Spinal cord (tissue), 10 donors: ENCODE results near the gene PTPRG. TPM values are rescaled to one million over a fixed set of nuclear protein-coding genes. Genes with fewer than 3 reads are reported as not detected.
A peak's percentile ranks its signal among the peaks of the same experiment; 100 is the strongest.

Experiments
- DNase-seq, 6 donors: peaks; one replicate each; pipeline versions ENCODE4 v3.0.0 to v3.0.0-alpha.2; 2013 to 2015; ENCODE audit warnings: low spot score in 6 of 6, low read depth in 4 of 6
- H3K27ac ChIP-seq: one replicate; pipeline ENCODE4 v1.5.1; 2013; ENCODE audit warnings: low read depth, low read length, control low read depth
- H3K27me3 ChIP-seq: one replicate; pipeline ENCODE4 v1.6.1; 2013; ENCODE audit warnings: low read length; ENCODE audit not compliant: control insufficient read depth, insufficient read depth
- H3K36me3 ChIP-seq: one replicate; pipeline ENCODE4 v1.6.1; 2013; ENCODE audit warnings: low read length; ENCODE audit not compliant: control insufficient read depth, insufficient read depth
- H3K4me1 ChIP-seq: one replicate; pipeline ENCODE4 v1.6.1; 2013; ENCODE audit warnings: low read length; ENCODE audit not compliant: control insufficient read depth, insufficient read depth
- H3K4me3 ChIP-seq: one replicate; pipeline ENCODE4 v1.5.1; 2013; ENCODE audit warnings: low read depth, low read length, control low read depth
- H3K9me3 ChIP-seq: one replicate; pipeline ENCODE4 v1.6.1; 2013; ENCODE audit warnings: low read length; ENCODE audit not compliant: control insufficient read depth, insufficient read depth
- WGBS: methylation state at CpG from one replicate; pipeline ENCODE4 v1.1.5; 2013; ENCODE audit warnings: missing lambda C conversion rate; ENCODE audit not compliant: insufficient coverage; 5-methylcytosine and 5-hydroxymethylcytosine counted together
- polyA plus RNA-seq, 2 donors: library from polyadenylated mRNA; unstranded; fragments of 120-200 nt; gene quantifications; one replicate each; pipeline ENCODE4 v1.2.1, GENCODE V29; 2013; ENCODE audit not compliant: insufficient read length in 2 of 2
- total RNA-seq, 2 donors: library from RNA; depleted of rRNA in 1 of 2; stranded (reverse); fragments of 120-200 nt in 1 of 2; fragments of >200 nt in 1 of 2; gene quantifications; one replicate each; pipeline versions ENCODE4 v1.2.3 to v1.2.4, GENCODE V29; 2013 to 2014
- donor health status: healthy.

PTPRG gene
- total and polyA plus RNA-seq, 4 donors, result 29.2 to 106 (median 60.2) TPM

DNA sequence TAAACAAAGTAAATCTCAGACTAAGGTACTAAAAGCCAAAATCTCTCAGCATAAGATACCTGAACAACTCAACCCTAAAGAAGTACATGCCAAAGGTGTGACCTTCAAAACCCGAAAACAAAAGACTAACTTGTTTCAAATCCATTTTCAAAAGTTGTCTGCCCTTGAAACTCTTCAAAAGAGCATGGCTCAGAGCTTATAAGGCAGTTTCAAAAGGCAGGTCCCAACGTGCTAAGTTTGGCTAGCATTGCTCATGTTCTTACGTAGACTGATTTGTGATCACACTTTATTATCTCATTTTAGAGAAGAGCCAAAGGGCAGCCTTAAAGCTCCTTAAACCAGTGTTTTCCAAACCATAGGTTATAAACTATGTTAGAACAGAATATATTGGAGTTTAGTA, 699.8 kb downstream of the PTPRG start:
- no peak overlapping the region for H3K4me3 ChIP-seq
- H3K27me3 ChIP-seq, result no peaks in the 10 kb centered on the region
- H3K36me3 ChIP-seq, result peaks cover 7% of the 10 kb centered on the region
- no peaks in the 10 kb centered on the region for H3K9me3 ChIP-seq
- no peak for DNase-seq
- H3K4me1 ChIP-seq, result no peaks in the 10 kb centered on the region
- no peak overlapping the region for H3K27ac ChIP-seq
- 78% methylated on average over 1 of the region's 3 CpGs for WGBS

DNA sequence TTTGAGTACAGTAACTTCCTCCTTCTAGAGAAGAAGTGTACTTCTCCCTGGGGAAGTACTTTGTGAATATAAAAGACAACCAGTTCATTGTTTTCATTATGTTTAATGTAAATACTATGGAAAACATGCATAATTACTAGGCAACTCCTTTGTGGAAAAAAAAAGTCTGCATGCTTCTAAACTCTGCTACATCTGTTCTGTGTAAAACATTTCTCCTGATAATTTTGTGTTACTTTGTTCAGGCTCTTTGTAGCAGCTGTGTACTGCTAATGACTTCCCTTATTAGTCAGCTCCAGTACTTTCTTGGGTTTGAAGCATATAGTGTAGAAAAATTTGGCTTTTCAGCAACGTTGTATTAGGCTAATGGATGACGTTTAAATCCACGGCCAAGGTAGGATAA, 700.4 kb downstream of the PTPRG start:
- no peaks in the 10 kb centered on the region for H3K9me3 ChIP-seq
- H3K4me3 ChIP-seq, result no peak overlapping the region
- peak in 1 of 6 donors; percentile 72 for DNase-seq
- no peaks in the 10 kb centered on the region for H3K4me1 ChIP-seq
- H3K36me3 ChIP-seq, result peaks cover 7% of the 10 kb centered on the region
- no peaks in the 10 kb centered on the region for H3K27me3 ChIP-seq
- no peak overlapping the region for H3K27ac ChIP-seq
- WGBS, result no CpG with 5 or more reads among the region's 3 CpGs

DNA sequence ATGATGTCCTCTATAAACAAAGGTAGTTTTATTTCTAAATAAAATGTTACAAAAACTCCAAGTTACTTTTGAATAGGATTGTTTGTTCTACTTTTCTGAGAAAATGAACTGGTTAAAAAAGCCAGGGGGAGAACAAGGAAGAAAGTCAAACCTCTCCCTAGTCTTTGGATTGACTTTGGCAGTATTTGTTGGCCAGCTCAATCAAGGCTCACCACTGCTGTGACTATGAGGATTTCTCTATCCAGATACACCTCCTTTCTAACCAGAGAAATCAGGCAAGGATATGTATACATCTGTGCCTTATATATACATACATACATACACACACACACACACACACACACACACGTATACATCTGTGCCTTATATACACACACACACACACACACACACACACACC, 704.2 kb downstream of the PTPRG start:
- WGBS, result no CpG with 5 or more reads among the region's 1 CpG
- H3K4me1 ChIP-seq, result no peaks in the 10 kb centered on the region

DNA sequence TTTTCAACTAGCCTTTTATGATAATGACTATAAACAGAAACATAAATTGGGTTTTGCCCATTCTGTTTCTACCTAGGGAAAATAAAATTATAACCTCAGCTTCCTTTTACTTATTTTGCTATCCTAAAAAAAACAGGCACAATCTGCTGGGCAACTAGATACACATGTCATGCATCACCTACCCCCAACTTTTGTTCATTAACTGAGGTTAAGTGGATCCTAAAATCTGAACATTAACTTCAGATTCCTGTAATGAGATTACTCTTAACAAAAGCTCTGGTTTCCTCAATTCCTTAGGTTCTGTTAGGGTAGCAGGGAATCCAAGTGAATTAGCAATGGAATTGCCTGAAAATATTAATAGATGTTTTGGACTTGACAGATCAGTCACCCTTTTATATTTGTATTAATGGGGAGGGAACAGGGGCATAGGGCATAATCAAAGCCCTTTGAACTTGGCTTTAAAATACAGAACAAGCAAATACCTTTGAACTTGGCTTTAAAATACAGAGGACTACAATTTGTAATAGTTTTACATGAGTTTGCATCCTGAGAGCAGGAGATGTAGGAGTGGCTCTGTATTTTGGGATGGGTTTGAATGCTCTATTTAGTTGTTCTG, 705.4 kb downstream of the PTPRG start:
- Histone ChIP-seq H3K9me3 (no peaks in the 10 kb centered on the region), H3K27me3 (no peaks in the 10 kb centered on the region), H3K4me1 (no peaks in the 10 kb centered on the region), H3K27ac (no peak overlapping the region), H3K4me3 (no peak overlapping the region), H3K36me3 (peaks cover 8% of the 10 kb centered on the region)
- DNase-seq, result no peak

More for the DNA sequence above, 704.2 kb downstream of the PTPRG start:
- no peaks in the 10 kb centered on the region for H3K9me3 ChIP-seq
- no peak overlapping the region for H3K4me3 ChIP-seq
- peaks cover 7% of the 10 kb centered on the region for H3K36me3 ChIP-seq
- H3K27me3 ChIP-seq, result no peaks in the 10 kb centered on the region
- no peak overlapping the region for H3K27ac ChIP-seq
- no peak for DNase-seq

DNA sequence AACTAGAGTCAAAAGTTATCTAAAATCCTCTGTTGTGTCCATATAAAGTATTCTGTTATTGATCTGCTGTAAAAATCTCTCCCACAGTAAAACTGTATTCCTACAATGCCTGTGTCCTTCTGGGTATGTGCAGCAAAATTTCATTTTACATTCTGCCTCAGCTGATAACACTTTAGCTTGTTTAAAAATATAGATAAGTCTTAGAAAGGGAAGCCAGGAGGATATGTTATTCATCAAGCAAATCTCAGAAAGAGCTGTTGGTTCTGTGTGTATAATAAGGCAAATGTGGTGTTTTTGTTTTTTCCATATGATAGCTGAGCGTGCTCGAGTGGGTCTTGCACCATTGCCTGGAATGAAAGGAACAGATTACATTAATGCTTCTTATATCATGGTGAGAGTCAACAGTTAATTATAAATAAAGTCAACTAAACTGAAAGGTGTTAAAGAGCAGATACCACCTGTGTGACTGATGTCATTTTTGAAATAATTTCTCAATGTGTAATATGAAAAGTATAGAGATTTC, 715.3 kb downstream of the PTPRG start:
- Histone ChIP-seq H3K4me3 (no peak overlapping the region), H3K4me1 (no peaks in the 10 kb centered on the region), H3K27ac (no peak overlapping the region), H3K36me3 (peaks cover 7% of the 10 kb centered on the region), H3K27me3 (no peaks in the 10 kb centered on the region), H3K9me3 (no peaks in the 10 kb centered on the region)
- peak in 1 of 6 donors; percentile 40 for DNase-seq
- no CpG with 5 or more reads among the region's 2 CpGs for WGBS

DNA sequence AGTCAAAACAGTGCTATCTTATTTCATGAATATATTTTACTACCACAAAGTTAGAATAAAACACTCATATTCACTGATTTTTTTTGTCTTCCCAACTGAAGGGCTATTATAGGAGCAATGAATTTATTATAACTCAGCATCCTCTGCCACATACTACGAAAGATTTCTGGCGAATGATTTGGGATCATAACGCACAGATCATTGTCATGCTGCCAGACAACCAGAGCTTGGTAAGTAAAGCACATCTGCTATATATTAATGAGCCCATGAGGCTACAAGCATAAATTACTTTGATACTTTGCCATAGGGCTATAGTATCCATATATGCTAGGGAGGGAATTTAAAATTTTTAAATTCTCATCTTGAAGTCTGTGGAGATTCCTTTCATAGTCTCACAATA, 716.1 kb downstream of the PTPRG start:
- Histone ChIP-seq H3K36me3 (peaks cover 3% of the 10 kb centered on the region), H3K27ac (no peak overlapping the region), H3K4me1 (no peaks in the 10 kb centered on the region), H3K4me3 (no peak overlapping the region), H3K9me3 (no peaks in the 10 kb centered on the region), H3K27me3 (no peaks in the 10 kb centered on the region)
- no CpG with 5 or more reads among the region's 3 CpGs for WGBS
- peak in 2 of 6 donors; percentile 46 to 71 for DNase-seq

DNA sequence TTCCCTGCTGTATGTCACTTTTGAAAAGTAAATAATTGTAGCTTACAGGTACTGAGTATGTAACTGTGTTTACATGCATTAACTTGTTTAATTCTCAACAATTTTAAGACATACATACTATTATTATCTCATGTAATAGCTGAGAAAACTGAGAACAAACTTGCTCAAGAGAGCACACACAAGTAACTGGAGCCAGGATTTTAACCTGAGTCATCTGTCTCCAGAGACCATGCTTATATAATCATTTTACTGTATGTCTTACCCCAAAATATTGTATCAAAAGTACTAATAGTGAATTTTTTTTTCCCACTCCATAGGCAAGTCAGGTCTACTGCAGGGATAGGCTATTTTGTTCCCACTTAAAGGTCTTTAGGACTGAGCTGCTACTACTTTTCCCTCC, 716.6 kb downstream of the PTPRG start:
- Histone ChIP-seq H3K27me3 (no peaks in the 10 kb centered on the region), H3K36me3 (no peaks in the 10 kb centered on the region), H3K4me3 (no peak overlapping the region), H3K27ac (no peak overlapping the region), H3K9me3 (no peaks in the 10 kb centered on the region), H3K4me1 (no peaks in the 10 kb centered on the region)
- no peak for DNase-seq

DNA sequence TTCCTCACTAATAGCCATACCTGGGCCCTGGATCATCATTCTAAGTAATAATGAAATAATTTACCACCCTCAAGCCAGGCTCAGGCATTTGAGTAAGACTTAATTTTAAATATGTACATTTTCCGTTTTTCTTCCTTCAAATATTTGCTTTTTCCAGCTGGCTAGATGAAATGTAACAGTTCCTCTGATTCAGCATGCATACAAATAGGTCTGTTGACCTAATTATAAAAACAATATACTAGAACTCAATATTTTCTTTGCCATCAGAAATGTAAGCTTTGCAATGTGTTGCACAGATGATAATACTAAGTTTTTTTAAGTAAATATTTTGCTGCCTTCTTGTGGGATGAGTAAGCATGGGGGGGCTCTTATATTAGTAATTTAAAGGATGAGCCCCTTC, 720.4 kb downstream of the PTPRG start:
- Histone ChIP-seq H3K27ac (no peak overlapping the region), H3K36me3 (no peaks in the 10 kb centered on the region), H3K9me3 (no peaks in the 10 kb centered on the region), H3K4me1 (no peaks in the 10 kb centered on the region), H3K27me3 (no peaks in the 10 kb centered on the region), H3K4me3 (no peak overlapping the region)
- no CpG with 5 or more reads among the region's 1 CpG for WGBS
- no peak for DNase-seq

DNA sequence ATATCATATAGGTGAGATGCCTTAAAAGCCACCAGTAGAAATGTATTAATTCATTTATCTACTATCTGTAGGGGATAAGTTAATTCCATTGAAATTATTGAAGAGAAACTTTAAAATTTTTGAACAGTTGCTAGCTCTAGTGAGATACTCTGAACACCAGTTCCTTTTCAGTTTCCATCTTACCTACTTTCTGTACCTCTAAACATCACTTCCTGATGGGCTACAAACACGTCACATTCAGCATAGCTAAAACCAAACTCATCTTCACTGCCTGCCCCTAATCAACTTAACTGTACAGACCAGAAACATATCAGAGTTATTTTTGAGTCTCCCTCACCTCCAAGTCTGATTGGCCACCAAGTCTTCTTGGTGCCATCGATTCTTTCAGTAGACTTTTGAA, 723.1 kb downstream of the PTPRG start:
- Histone ChIP-seq H3K9me3 (no peaks in the 10 kb centered on the region), H3K4me1 (no peaks in the 10 kb centered on the region), H3K27me3 (no peaks in the 10 kb centered on the region), H3K36me3 (no peaks in the 10 kb centered on the region), H3K4me3 (no peak overlapping the region), H3K27ac (no peak overlapping the region)
- no peak for DNase-seq
- WGBS, result 95% methylated on average over 2 of the region's 2 CpGs

DNA sequence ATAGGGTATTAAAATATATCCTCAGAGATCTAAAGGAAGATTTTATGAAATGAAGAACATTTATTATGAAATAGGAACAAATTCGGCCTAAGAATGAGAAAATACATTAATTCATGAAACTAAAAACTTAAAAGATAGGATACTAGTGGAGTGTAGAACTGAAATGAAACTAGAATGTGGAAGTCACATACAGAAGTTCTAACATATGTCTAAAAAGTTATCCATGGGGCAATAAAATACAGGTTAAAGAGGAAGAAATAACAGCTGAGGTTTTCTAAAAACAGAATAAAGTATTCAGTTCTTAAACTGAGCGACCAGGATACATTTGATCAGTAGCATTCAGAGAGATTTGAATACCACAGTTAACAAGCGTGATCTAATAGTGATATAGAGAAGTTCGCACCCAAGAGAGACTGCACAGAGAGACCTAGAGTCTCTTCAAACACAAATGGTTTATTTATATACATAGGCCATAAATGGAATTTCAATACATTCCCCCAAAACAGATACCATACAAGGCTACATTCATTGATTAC, 726.1 kb downstream of the PTPRG start:
- WGBS, result no CpG with 5 or more reads among the region's 4 CpGs
- H3K27ac ChIP-seq, result no peak overlapping the region
- DNase-seq, result no peak
- H3K27me3 ChIP-seq, result no peaks in the 10 kb centered on the region
- H3K36me3 ChIP-seq, result no peaks in the 10 kb centered on the region
- no peaks in the 10 kb centered on the region for H3K4me1 ChIP-seq
- no peaks in the 10 kb centered on the region for H3K9me3 ChIP-seq
- H3K4me3 ChIP-seq, result no peak overlapping the region
